GM11168 (cell line): Measurements from ENCODE around the gene NME2.
"Not testable (repeated sequence)": the region's sequence is repeated elsewhere in the genome, so short reads cannot be mapped to it uniquely, and the experiment has no call there.

Source experiments
- in situ Hi-C: fragments of 300-500 bp; cut with MboI; formaldehyde crosslinking; loops from one replicate; pipeline ENCODE4 v1.12.0; 2022; ENCODE audit warnings: low sequenced_read_pairs; ENCODE audit not compliant: unreplicated experiment

NME2 gene

DNA sequence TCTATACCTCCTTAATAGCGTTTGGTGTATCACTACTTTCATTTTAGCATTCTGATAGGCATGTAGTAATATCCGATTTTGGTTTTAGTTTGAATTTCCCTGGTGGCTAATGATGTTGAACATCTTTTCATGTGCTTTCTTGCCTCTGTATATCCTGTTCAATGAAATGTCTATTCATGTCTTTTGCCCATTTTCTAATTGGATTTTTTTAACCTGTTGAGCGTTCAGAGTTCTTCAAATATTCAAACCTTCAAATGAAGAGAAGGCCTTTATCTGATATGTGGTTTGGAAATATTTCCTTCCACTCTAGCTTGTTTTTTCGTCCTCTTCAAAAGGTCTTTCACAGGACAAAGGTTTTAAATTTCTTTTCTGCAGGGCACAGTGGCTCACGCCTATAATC, 15.3 kb upstream of the NME2 start:
- in situ Hi-C loops: loop anchor here (10.0 kb wide), 1 partner anchor 146 kb away; no protein-coding TSS in a partner anchor

GRCh38 chr17:51152766-51153209, 13.4 kb upstream of the NME2 start:
- in situ Hi-C loops: loop anchor here (10.0 kb wide), 1 partner anchor 148 kb away; no protein-coding TSS in a partner anchor

DNA sequence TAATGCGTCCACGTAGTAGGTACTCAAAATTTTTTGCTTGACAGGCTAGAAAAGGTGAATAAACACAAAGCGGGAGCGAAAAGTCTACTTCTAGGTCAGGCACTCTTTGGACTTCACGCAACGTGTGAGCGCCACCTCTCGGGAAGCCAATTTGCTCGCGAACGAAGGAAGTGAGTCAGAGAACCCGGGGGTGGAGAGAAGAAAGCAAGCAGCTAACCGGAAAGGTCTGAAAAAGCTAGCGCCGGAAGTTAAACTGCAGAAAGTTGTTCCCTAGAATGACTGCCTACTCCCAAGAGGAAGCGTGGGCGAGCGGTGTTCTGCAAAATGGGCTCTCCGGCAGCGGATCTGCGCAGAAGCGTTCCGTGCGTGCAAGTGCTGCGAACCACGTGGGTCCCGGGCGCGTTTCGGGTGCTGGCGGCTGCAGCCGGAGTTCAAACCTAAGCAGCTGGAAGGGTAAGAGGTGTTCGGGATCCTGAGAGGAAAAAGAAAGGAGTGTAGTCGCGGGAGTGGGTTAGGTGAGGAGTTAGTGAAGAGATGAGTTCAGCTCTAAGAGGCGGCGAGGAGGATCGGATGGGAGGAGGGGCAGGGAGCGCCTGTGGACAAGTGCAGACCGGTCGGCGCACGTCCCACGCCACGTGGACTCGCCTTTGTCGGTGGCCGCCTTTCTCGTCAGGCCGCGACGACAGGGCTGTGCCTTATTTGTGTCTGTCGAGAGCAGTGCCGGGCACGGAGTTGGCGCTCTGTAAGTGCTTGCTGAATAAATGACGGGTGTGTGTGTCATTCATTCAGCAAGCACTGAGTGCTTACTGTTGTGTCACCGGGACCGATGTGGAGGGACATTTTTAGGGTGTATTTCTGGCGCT, 12.8 kb upstream of the NME2 start, which contains the start of gene NME1:
Gene NME1, plus strand, starts transcription at position 350 of the 863 bp plus-strand sequence. CDS start 2,096 bp downstream, outside the sequence.
- in situ Hi-C loops: loop anchor here (10.0 kb wide), 1 partner anchor 149 kb away; no protein-coding TSS in a partner anchor

GRCh38 chr17:51154176-51154575, 12.0 kb upstream of the NME2 start:
- in situ Hi-C loops: loop anchor here (10.0 kb wide), 1 partner anchor 149 kb away; no protein-coding TSS in a partner anchor

GRCh38 chr17:51155416-51155815, 10.8 kb upstream of the NME2 start:
- in situ Hi-C loops: loop anchor here (10.0 kb wide), 1 partner anchor 151 kb away; no protein-coding TSS in a partner anchor

- in situ Hi-C loops: loop anchor here (10.0 kb wide), 1 partner anchor 155 kb away; no protein-coding TSS in a partner anchor
These were observed 6.6 kb upstream of the NME2 start for GRCh38 chr17:51159604-51160003.

- in situ Hi-C loops: no loop called here
These were observed 4.7 kb upstream of the NME2 start for GRCh38 chr17:51161541-51161940.

DNA sequence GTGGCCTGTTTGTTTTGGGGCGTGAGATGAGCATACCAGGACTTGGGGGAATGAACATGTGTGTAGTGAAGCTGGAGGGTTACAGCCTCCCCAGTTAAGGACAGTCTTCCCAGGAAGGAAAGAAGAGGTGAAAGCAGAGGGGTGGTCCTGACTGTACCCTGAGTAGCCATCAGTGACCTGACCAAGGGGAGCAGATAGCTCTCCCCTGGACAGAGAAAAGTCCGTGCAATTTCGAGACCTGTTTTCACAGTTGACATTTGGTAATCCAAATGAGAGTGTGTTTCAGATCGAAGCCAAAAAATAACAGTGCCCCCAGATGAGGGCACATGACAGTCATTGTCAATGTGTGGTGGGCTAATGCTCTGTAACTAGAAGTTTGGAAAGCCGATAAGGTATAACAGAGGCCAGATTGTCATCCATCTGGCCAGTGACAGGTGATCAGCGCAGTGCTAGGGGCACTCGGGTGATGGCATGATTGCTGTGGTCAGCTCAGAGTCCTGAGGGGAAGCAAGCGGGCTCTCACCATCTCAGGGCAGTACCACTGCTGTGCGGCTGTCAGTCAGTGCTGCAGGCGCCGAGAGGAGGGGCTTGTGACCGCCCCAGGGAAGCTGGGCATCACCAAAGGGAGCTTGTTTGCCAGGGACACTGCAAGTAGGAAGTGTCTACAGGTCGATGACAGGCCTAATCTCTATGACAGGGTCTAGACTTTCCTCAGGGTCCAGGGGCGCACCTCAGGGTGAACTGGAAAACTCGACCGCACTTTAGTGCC, 1.1 kb upstream of the NME2 start:
- in situ Hi-C loops: no loop called here

- in situ Hi-C loops: no loop called here
These were observed 472 bp upstream of the NME2 start for GRCh38 chr17:51165680-51166197.

GRCh38 chr17:51166987-51167931, 1.0 kb downstream of the NME2 start:
- in situ Hi-C loops: no loop called here

GRCh38 chr17:51169340-51169739, 3.1 kb downstream of the NME2 start:
- in situ Hi-C loops: no loop called here

DNA sequence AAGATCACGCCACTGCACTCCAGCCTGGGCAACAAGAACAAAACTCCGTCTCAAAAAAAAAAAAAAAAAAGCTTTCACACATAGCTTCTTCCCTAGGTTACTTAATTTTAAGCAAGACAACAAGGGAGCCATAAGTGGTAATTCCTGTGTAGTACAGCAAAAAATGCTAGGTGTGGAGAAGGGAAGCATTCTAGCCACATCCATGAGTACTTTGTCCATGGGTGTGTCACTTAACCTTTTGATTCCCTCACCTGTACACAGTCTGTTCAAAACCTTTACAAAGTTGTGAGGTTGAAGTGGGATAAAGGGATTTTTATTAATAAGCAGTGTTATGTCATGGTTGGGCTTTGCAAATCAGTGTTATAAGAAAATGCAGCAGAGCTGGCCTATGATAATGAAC, 4.5 kb downstream of the NME2 start:
- in situ Hi-C loops: no loop called here

DNA sequence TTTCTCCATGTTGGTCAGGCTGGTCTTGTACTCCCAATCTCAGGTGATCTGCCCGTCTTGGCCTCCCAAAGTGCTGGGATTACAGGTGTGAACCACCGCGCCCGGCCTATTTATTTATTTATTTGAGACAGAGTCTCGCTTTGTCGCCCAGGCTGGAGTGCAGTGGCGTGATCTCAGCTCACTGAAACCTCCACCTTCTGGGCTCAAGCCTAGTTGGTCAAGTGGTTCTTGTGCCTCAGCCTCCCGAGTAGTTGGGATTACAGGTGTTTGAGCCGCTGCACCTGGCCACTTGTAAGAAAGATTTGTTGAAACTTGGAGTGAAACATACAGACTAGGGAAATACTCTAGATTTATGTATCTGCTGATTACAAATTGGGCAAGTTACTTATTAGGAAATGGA, 5.8 kb downstream of the NME2 start:
- in situ Hi-C loops: not testable (repeated sequence)

DNA sequence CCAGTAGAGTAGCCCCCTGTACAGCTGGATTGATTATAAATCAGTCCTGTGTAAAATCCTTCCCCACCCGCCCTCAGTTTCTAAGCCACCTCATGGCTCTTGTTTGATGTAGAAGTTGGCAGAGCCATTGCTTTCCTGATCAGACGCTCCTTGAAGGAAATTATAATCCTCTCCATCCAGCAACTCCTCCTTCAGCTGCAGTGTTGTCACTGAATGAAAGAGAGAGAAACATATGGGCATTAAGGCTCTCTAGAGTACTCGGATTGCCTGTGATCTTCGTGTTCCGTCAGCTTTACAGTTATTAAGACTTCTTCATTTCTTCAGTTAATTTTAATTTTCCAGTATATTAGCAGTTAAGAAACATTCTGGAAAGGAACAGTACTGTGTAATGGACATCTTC, 14.3 kb downstream of the NME2 start:
- in situ Hi-C loops: no loop called here

- in situ Hi-C loops: no loop called here
These were observed 17.9 kb downstream of the NME2 start for GRCh38 chr17:51184124-51184523.

GRCh38 chr17:51185763-51186332, 19.6 kb downstream of the NME2 start:
- in situ Hi-C loops: no loop called here

GRCh38 chr17:51188271-51188833, 22.1 kb downstream of the NME2 start:
- in situ Hi-C loops: no loop called here

DNA sequence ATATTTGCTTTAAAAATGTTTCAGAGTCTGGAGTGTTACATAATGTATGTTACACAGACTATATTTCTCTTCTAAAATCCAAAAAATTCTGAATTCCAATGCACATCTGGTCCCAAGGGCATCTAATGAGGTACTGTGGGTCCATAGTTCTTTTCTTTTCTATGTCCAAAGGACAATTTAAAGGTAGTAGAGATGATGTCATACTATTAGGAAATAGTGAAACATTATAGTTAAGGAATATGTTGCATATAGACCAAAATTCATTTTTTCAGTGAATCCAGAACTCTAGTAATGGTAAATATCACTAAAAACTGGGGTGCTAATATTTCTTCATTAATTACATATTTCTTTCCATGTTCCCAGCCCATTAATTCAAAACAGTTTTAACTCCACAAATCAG, 23.0 kb downstream of the NME2 start:
- in situ Hi-C loops: no loop called here

GRCh38 chr17:51189628-51190027, 23.4 kb downstream of the NME2 start:
- in situ Hi-C loops: no loop called here
